HG03469 (cell line): Measurements from ENCODE around the gene SUCLG2.
"Not testable (repeated sequence)": the region's sequence is repeated elsewhere in the genome, so short reads cannot be mapped to it uniquely, and the experiment has no call there.

Source experiments
- ATAC-seq: cut with Tn5 transposase; IDR thresholded peaks from one replicate; pipeline ENCODE4 v1.9.1; 2021; ENCODE audit warnings: mild to moderate bottlenecking, moderate library complexity, moderate number of reproducible peaks; ENCODE audit not compliant: unreplicated experiment

SUCLG2 gene

GRCh38 chr3:67616046-67616445, 38.4 kb downstream of the SUCLG2 start:
- ATAC-seq, result no peak

GRCh38 chr3:67614195-67614594, 40.2 kb downstream of the SUCLG2 start:
- ATAC-seq, result no peak

GRCh38 chr3:67610458-67610857, 44.0 kb downstream of the SUCLG2 start:
- no peak for ATAC-seq

GRCh38 chr3:67609709-67610108, 44.7 kb downstream of the SUCLG2 start:
- ATAC-seq, result no peak

GRCh38 chr3:67608034-67608433, 46.4 kb downstream of the SUCLG2 start:
- no peak for ATAC-seq

- ATAC-seq, result no peak
Measured at GRCh38 chr3:67605377-67605776, 49.0 kb downstream of the SUCLG2 start.

GRCh38 chr3:67602816-67603215, 51.6 kb downstream of the SUCLG2 start:
- ATAC-seq, result no peak

- no peak for ATAC-seq
Measured at GRCh38 chr3:67601919-67602608, 52.3 kb downstream of the SUCLG2 start.

GRCh38 chr3:67601385-67601784, 53.0 kb downstream of the SUCLG2 start:
- no peak for ATAC-seq

GRCh38 chr3:67599821-67600220, 54.6 kb downstream of the SUCLG2 start:
- no peak for ATAC-seq

- ATAC-seq, result no peak
Measured at GRCh38 chr3:67598814-67599556, 55.4 kb downstream of the SUCLG2 start.

GRCh38 chr3:67595424-67595823, 59.0 kb downstream of the SUCLG2 start:
- no peak for ATAC-seq

- no peak for ATAC-seq
Measured at GRCh38 chr3:67593761-67594234, 60.6 kb downstream of the SUCLG2 start.

GRCh38 chr3:67592057-67592456, 62.4 kb downstream of the SUCLG2 start:
- ATAC-seq, result no peak

- ATAC-seq, result no peak
Measured at GRCh38 chr3:67587811-67588210, 66.6 kb downstream of the SUCLG2 start.

- no peak for ATAC-seq
Measured at GRCh38 chr3:67587301-67587700, 67.1 kb downstream of the SUCLG2 start.

GRCh38 chr3:67584608-67585007, 69.8 kb downstream of the SUCLG2 start:
- not testable (repeated sequence) for ATAC-seq

GRCh38 chr3:67580430-67581000, 73.9 kb downstream of the SUCLG2 start:
- ATAC-seq, result no peak

GRCh38 chr3:67578416-67578815, 76.0 kb downstream of the SUCLG2 start:
- no peak for ATAC-seq

GRCh38 chr3:67576441-67576840, 78.0 kb downstream of the SUCLG2 start:
- no peak for ATAC-seq

GRCh38 chr3:67569324-67569723, 85.1 kb downstream of the SUCLG2 start:
- ATAC-seq, result no peak

- no peak for ATAC-seq
Measured at GRCh38 chr3:67567893-67568292, 86.5 kb downstream of the SUCLG2 start.
